Heart right ventricle (tissue), 16 donors: Measurements from ENCODE around the gene NOTUM. TPM values are rescaled to one million over a fixed set of nuclear protein-coding genes. Genes with fewer than 3 reads are reported as not detected.
A peak's percentile ranks its signal among the peaks of the same experiment; 100 is the strongest.

Source experiments
- ATAC-seq, 8 donors: fragments of 200-7000 bp; cut with Tn5 transposase; one replicate each; pipeline ENCODE4 v1.9.1; 2020; ENCODE audit warnings: mild to moderate bottlenecking in 8 of 8, moderate library complexity in 8 of 8, moderate number of reproducible peaks in 1 of 8
- DNase-seq, 2 donors: peaks; one replicate each; pipeline ENCODE4 v3.0.0-alpha.2; 2020
- H3K27ac ChIP-seq, 10 donors: fragments of 200-600 bp; sonication (generic) in 2 of 10; one replicate each; pipeline versions ENCODE4 v1.5.0 to v1.8.0; 2020 to 2022; ENCODE audit warnings: mild to moderate bottlenecking in 3 of 10
- H3K27me3 ChIP-seq, 7 donors: fragments of 200-600 bp; one replicate each; pipeline ENCODE4 v1.8.0; 2021 to 2022; ENCODE audit warnings: mild to moderate bottlenecking in 2 of 7
- H3K36me3 ChIP-seq, 9 donors: fragments of 200-600 bp; sonication (generic) in 1 of 9; one replicate each; pipeline versions ENCODE4 v1.5.0 to v1.8.0; 2020 to 2022; ENCODE audit warnings: mild to moderate bottlenecking in 2 of 9
- H3K4me1 ChIP-seq, 9 donors: fragments of 200-600 bp; sonication (generic) in 1 of 9; one replicate each; pipeline versions ENCODE4 v1.5.0 to v1.8.0; 2020 to 2022; ENCODE audit warnings: mild to moderate bottlenecking in 4 of 9
- H3K4me3 ChIP-seq, 10 donors: fragments of 200-600 bp; sonication (generic) in 2 of 10; one replicate each; pipeline versions ENCODE4 v1.5.0 to v1.8.0; 2020 to 2022; ENCODE audit warnings: mild to moderate bottlenecking in 7 of 10, moderate library complexity in 2 of 10
- H3K9me3 ChIP-seq, 11 donors: fragments of 200-600 bp in 10 of 11; sonication (generic) in 2 of 11; one replicate each; pipeline versions ENCODE4 v1.5.0 to v1.8.0; 2013 to 2022; ENCODE audit warnings: mild to moderate bottlenecking in 2 of 11, control low read depth in 1 of 11, moderate library complexity in 1 of 11
- WGBS, 2 donors: extraction: QIAGEN DNeasy Blood & Tissue Kit; methylation state at CpG; one replicate each; pipeline ENCODE4 v1.1.7; 2013; ENCODE audit warnings: inconsistent platforms in 1 of 2; 5-methylcytosine and 5-hydroxymethylcytosine counted together
- intact Hi-C, 10 donors: fragments of 100-400 bp; cut with DNase I; formaldehyde crosslinking; loops; one replicate each; pipeline versions ENCODE4 v1.11.1 to v1.14.2; 2022
- polyA plus RNA-seq, 2 donors: library from polyadenylated mRNA; stranded (reverse); fragments of 200-250 nt; gene quantifications; one replicate each; pipeline ENCODE4 v1.2.3, GENCODE V29; 2013
- total RNA-seq, 10 donors: library from RNA; stranded (reverse); fragmentation: NEBNext Ultra II Directional in 3 of 10; extraction: Animal tissue kit (Norgen Biotek cat#: 25700) in 3 of 10; gene quantifications; one replicate each; pipeline versions ENCODE4 v1.2.1 to v1.2.4, GENCODE V29; 2021 to 2023
- TF ChIP-seq, protein P1 (sequence below), 9 donors: fragments of 200-600 bp; sonication (generic) in 2 of 9; IDR thresholded peaks; one replicate each; pipeline versions ENCODE4 v1.5.0 to v1.8.0; 2021 to 2022; ENCODE audit warnings: antibody characterized with exemption in 9 of 9, mild to moderate bottlenecking in 5 of 9, moderate library complexity in 1 of 9
- donor health status: Arrhythmogenic right ventricular cardiomyopathy.
- donor health status: ischemic (EF 13 %, LVEDD 7.1; RV severe dilation, severe dysfunction).
- donor health status: healthy with polysubstance abuse.
- donor health status: DM: no; HTN: yes; CAD: no.
- donor health status: DM: no; HTN: no; CAD: no.
- donor health status: ischemic (EF 25% LVEDD 6.9; RV normal size, moderate dysfunction).
- donor health status: ischemic (EF 25% LVEDD 5.7; RV mildly dilated, moderate dysfunction).
- donor health status: healthy.
- donor health status: DM: yes; HTN: yes; CAD: no.
- donor health status: Ischemic cardiomyopathy.
- donor health status: ischemic (EF 35%, LVEDD 5.7; RV mildly dilated, moderate dysfunction).
- donor health status: nonischemic (EF 11% LVEDD 7.7; RV severe dilation, severe dysfunction).
- donor health status: DM: yes; HTN: yes; CAD: no.
- donor health status: PGD.
- donor health status: ischemic (EF 29% LVEDD 5.4; RV normal size, mild dysfunction).
- donor health status: nonischemic (EF 23%, LVEDD 6.1; RV moderate dilation, normal function).

The NOTUM gene
- total and polyA plus RNA-seq, 12 donors, result 0.22 to 1.5 (median 0.65) TPM; not detected in 5

DNA sequence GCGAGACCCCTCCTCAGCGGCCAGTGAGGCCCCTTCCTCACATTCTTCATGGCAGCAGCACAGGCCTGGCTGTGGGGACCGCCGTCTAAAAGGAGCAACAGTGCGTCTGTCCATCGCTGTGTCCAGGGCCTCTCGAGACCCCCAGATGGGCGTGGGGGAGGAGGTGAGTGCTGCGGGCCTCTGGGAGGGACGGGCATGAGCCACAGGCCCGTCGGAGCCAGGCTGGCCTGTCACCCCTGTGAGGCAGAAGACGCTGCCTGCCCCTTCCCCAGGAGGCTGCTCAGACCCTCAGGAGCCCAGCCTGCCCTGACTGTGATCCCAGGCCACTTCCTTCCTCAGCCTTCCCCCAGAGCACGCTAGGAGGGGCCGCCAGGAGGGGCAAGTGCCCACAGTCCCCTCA, 21.8 kb downstream of the NOTUM start:
- Histone ChIP-seq H3K27me3 (peaks cover 0 to 21% (median 9%) of the 10 kb centered on the region in 7 donors), H3K9me3 (no peaks in the 10 kb centered on the region), H3K36me3 (no peaks in the 10 kb centered on the region), H3K4me3 (no peak overlapping the region), H3K27ac (peak overlapping the region in 6 of 10 donors; percentile 36 to 85 (median 78)), H3K4me1 (peaks cover 17 to 49% (median 25%) of the 10 kb centered on the region in 9 donors)
- ATAC-seq (peak in 1 of 8 donors; percentile 1), DNase-seq (no peak)
- intact Hi-C loops, result no loop called here
- 69 to 71% methylated on average over 15 of the region's 15 CpGs for WGBS, 2 donors
- TF ChIP-seq, protein P1, sequence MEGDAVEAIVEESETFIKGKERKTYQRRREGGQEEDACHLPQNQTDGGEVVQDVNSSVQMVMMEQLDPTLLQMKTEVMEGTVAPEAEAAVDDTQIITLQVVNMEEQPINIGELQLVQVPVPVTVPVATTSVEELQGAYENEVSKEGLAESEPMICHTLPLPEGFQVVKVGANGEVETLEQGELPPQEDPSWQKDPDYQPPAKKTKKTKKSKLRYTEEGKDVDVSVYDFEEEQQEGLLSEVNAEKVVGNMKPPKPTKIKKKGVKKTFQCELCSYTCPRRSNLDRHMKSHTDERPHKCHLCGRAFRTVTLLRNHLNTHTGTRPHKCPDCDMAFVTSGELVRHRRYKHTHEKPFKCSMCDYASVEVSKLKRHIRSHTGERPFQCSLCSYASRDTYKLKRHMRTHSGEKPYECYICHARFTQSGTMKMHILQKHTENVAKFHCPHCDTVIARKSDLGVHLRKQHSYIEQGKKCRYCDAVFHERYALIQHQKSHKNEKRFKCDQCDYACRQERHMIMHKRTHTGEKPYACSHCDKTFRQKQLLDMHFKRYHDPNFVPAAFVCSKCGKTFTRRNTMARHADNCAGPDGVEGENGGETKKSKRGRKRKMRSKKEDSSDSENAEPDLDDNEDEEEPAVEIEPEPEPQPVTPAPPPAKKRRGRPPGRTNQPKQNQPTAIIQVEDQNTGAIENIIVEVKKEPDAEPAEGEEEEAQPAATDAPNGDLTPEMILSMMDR (IDR thresholded peaks at IDR 0.05), result no peak

DNA sequence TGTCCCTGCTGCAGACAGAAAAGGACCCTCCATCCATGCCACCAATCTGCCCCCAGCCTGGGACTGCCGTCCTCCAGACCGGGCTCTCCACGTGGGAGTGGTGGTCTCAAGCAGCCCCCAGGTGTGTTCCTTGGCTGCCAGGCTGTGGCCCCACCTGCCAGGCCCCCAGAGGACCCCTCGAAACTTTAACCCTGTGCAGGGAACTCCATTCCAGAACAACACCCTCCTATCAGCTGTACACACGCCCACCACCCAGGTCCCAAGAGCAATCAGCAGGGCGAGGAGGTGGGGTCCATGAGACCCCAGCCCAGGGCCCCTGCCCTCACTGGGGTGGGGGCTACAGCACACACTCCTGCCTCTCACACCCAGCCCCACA, 25.3 kb downstream of the NOTUM start:
- Histone ChIP-seq H3K4me1 (peaks cover 12 to 38% (median 23%) of the 10 kb centered on the region in 9 donors), H3K4me3 (no peak overlapping the region), H3K9me3 (no peaks in the 10 kb centered on the region), H3K36me3 (no peaks in the 10 kb centered on the region), H3K27ac (no peak overlapping the region), H3K27me3 (peaks cover 0 to 24% (median 2%) of the 10 kb centered on the region in 7 donors)
- intact Hi-C loops, result no loop called here
- DNase-seq (no peak), ATAC-seq (no peak)
- 89 to 94% methylated on average over 6 of the region's 6 CpGs for WGBS, 2 donors
- TF ChIP-seq, protein P1 (IDR thresholded peaks at IDR 0.05), result no peak

DNA sequence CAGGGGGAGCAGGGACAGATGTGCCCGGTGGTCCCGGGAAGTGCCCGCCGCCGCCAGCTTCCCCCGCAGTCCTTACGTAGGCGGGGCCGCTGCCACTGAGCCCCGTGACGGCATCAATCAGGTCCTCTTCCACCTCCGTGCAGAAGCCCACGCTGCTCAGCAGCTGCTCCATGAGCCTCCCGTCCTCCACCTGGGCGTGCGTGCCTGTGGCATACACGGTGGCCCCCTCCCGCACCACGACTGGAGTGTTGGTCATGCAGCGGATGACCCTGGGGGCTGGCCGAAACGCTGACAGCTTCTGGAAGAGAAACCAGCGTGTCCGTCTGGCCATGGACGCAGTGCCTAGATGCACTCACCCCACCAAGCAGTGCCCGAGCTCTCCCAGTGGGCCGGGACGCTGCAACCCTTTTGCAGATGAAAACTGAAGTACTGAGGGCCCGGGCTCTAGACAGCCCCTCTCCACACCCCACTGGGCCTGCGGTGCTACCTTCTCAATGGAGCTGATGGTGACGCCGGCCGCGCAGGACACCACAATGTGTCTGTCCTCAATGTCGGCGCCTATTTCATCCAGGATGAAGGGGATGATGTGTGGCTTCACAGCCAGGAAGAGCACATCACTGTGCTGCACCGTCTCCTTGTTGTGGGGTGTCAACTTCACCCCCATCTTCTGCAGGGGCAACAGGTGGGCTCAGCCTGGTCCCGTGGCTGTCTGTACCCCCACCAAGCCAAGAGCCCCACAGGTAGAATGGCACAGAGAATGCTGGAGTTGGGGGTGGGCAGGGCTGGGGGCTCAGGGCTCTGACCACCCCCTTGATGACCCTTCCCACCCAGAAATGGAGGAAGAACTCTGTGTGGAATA, 25.9 kb downstream of the NOTUM start:
- Histone ChIP-seq H3K36me3 (no peaks in the 10 kb centered on the region), H3K9me3 (no peaks in the 10 kb centered on the region), H3K4me1 (peaks cover 6 to 32% (median 19%) of the 10 kb centered on the region in 9 donors), H3K27ac (no peak overlapping the region), H3K27me3 (peaks cover 0 to 29% (median 2%) of the 10 kb centered on the region in 7 donors), H3K4me3 (no peak overlapping the region)
- no peak for ATAC-seq
- TF ChIP-seq, protein P1 (IDR thresholded peaks at IDR 0.05), result no peak
- intact Hi-C loops, result no loop called here
- no peak for DNase-seq
- WGBS, 2 donors, result 93 to 94% methylated on average over 38 of the region's 38 CpGs

DNA sequence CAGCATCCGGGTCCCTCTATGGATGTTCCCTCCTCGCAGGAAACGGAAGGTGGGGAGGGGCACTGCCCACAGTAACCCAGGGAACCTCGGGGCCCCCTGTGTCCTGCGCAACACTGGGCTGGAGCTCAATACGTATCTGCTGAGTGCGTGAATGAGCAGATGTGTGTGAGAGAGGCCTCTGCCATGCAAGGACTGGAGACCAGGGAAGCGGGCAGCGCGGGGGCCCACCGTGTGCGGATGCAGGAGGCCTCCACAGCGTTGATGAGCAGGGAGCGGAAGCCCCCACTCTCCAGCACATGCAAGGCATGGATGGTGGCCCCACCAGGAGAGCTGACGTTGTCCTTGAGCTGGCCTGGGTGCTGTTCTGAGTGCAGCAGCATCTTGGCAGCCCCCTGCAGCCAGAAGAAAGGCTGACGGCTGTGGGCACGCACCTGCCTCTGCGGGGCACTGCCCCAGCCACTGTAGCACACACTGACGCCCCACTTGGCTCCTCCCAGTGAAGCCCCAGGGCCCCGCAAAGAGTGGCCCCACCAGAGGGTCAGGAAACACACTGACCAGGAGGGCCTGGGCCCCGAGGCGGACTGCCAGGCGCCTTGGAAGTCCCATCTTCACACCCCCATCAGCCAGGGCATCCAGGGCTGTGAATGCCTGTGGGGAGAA, 26.8 kb downstream of the NOTUM start:
- no peak for DNase-seq

More for the DNA sequence above, 26.8 kb downstream of the NOTUM start:
- WGBS, 2 donors, result 88 to 91% methylated on average over 23 of the region's 23 CpGs
- no peak overlapping the region for H3K27ac ChIP-seq
- peaks cover 6 to 24% (median 16%) of the 10 kb centered on the region in 9 donors for H3K4me1 ChIP-seq
- H3K27me3 ChIP-seq, result peaks cover 0 to 27% (median 0%) of the 10 kb centered on the region in 7 donors
- no peak for ATAC-seq
- H3K4me3 ChIP-seq, result no peak overlapping the region
- no peaks in the 10 kb centered on the region for H3K9me3 ChIP-seq
- TF ChIP-seq, protein P1 (IDR thresholded peaks at IDR 0.05), result no peak
- intact Hi-C loops, result no loop called here
- H3K36me3 ChIP-seq, result no peaks in the 10 kb centered on the region
